PC-3 (cell line): ENCODE measurements around the gene ADGRL3. TPM values are rescaled to one million over a fixed set of nuclear protein-coding genes. Genes with fewer than 3 reads are reported as not detected.

Experiments
- ATAC-seq: fragments of 200-7000 bp; cut with Tn5 transposase; 2 replicates; pipeline ENCODE4 v1.9.1; 2020; ENCODE audit warnings: mild to moderate bottlenecking, moderate library complexity
- BruUV-seq: library from RNA; stranded (reverse); fragments of 400-500 nt; replicated peaks from 2 replicates; lab custom pipeline; 2021; lab: Mats Ljungman, UMichigan
- CTCF ChIA-PET: fragments of 300-600 bp; sonication (Branson Sonifier 250); formaldehyde crosslinking; loops from one replicate; lab custom pipeline; 2022; ENCODE audit warnings: antibody characterized with exemption; lab: Charles Lee
- POLR2A ChIA-PET: fragments of 300-600 bp; sonication (Branson Sonifier 250); formaldehyde crosslinking; loops from one replicate; lab custom pipeline; 2022; ENCODE audit warnings: antibody characterized with exemption; ENCODE audit not compliant: unreplicated experiment; lab: Charles Lee
- DNase-seq: peaks from one replicate; pipeline ENCODE4 v3.0.0-alpha.2; 2015
- H2AFZ ChIP-seq: fragments of 300-600 bp; sonication (generic); 2 replicates; pipeline ENCODE4 v1.6.0; 2016; ENCODE audit warnings: antibody characterized with exemption, low read length
- H3F3A ChIP-seq: fragments of 300-600 bp; sonication (generic); one replicate; pipeline ENCODE4 v1.6.0; 2017; ENCODE audit warnings: antibody characterized with exemption, low read length, control low read depth, mild to moderate bottlenecking; ENCODE audit not compliant: unreplicated experiment
- H3K27ac ChIP-seq: fragments of 300-600 bp; sonication (generic); 2 replicates; pipeline ENCODE4 v1.5.1; 2016; ENCODE audit warnings: mild to moderate bottlenecking, low read length
- H3K27me3 ChIP-seq: fragments of 300-600 bp; sonication (generic); 2 replicates; pipeline ENCODE4 v1.6.1; 2016; ENCODE audit warnings: low read length, mixed read lengths
- H3K36me3 ChIP-seq: fragments of 300-600 bp; sonication (generic); 2 replicates; pipeline ENCODE4 v1.6.1; 2016; ENCODE audit warnings: low read depth, mixed run types, low read length, mixed read lengths
- H3K4me1 ChIP-seq: fragments of 300-600 bp; sonication (generic); 2 replicates; pipeline ENCODE4 v1.5.1; 2016; ENCODE audit warnings: low read length; ENCODE audit not compliant: insufficient read depth
- H3K4me2 ChIP-seq: fragments of 300-600 bp; sonication (generic); 2 replicates; pipeline ENCODE4 v1.6.0; 2016; ENCODE audit warnings: low read length
- H3K4me3 ChIP-seq: fragments of 300-600 bp; sonication (generic); 2 replicates; pipeline ENCODE4 v1.5.1; 2016; ENCODE audit warnings: mild to moderate bottlenecking, low read length, mixed read lengths
- H3K79me2 ChIP-seq: fragments of 300-600 bp; sonication (generic); 2 replicates; pipeline ENCODE4 v1.6.1; 2017; ENCODE audit warnings: low read length, mixed read lengths
- H3K9ac ChIP-seq: fragments of 300-600 bp; sonication (generic); 2 replicates; pipeline ENCODE4 v1.6.0; 2016; ENCODE audit warnings: mild to moderate bottlenecking, low read length
- H3K9me2 ChIP-seq: fragments of 300-600 bp; sonication (generic); replicated peaks from 2 replicates; pipeline ENCODE4 v1.6.1; 2016; ENCODE audit warnings: mixed run types, low read length, mixed read lengths
- H3K9me3 ChIP-seq: fragments of 300-600 bp; sonication (generic); 2 replicates; pipeline ENCODE4 v1.6.1; 2016; ENCODE audit warnings: low read length, mixed read lengths
- H4K20me1 ChIP-seq: fragments of 300-600 bp; sonication (generic); 2 replicates; pipeline ENCODE4 v1.6.1; 2016; ENCODE audit warnings: low read length, mixed read lengths
- EZH2 ChIP-seq: fragments of 300-600 bp; sonication (generic); IDR thresholded peaks from one replicate; pipeline ENCODE4 v1.6.1; 2017; ENCODE audit warnings: antibody characterized with exemption, mild to moderate bottlenecking, low read length; ENCODE audit not compliant: unreplicated experiment
- EZH2phosphoT487 ChIP-seq: fragments of 300-600 bp; sonication (generic); IDR thresholded peaks from 2 replicates; pipeline ENCODE4 v1.6.1; 2018; ENCODE audit warnings: mild to moderate bottlenecking, antibody characterized with exemption, low read length, borderline replicate concordance
- intact Hi-C: fragments of 100-400 bp; cut with micrococcal nuclease; formaldehyde crosslinking; loops from 2 replicates; pipeline ENCODE4 v1.9.0; 2023
- total RNA-seq: library from RNA; depleted of rRNA; stranded (reverse); fragments of >200 nt; gene quantifications from 2 replicates; pipeline ENCODE4 v1.2.3, GENCODE V29; 2014
- TF ChIP-seq, protein P1 (sequence below): fragments of 300-600 bp; sonication (generic); conservative IDR thresholded peaks from 2 replicates; pipeline ENCODE4 v1.5.1; 2017; ENCODE audit warnings: antibody characterized with exemption, low read depth, mild to moderate bottlenecking, low read length

Gene ADGRL3
- total RNA-seq, 1 experiment from 2014 or later, result 0.66 TPM

DNA sequence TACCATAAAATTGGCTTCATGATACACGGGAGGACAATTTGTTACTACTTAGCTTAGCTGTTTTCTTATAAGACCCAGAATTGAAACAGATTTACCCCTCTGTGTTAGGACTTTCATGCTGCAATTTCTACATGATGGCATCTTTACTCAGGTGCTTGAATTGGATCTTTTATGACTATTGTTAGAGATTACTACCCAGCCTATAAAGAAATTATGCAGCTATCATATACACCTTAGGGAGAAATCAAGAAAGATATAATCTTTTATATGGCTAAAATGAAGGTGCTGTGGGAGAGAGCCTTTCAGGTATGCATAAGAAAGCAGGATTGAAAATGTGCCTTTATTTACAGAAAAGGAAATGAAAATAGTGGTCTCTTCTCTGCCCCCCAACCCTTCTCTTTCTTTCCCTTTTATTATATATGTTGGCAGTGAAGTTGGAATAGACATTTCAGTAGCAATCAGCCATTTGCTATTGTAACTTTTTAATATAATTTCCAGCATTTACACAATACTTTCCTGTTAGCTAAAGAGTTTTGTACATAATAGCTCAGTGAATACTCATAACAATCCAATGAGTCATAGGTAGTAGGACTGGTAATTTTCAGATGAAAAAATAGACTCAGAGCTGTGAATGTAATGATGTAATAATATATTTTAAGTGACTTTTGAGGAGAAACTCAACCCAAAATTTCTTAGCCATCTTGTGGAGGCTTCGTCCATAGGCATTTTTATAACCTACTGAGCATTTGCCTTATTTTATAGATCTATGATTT, 311.8 kb downstream of the ADGRL3 start:
- no peak overlapping the region for H3K9ac ChIP-seq
- CTCF ChIA-PET, result no interaction called here
- peak overlapping the region; percentile 52 for H3K27ac ChIP-seq
- H3K79me2 ChIP-seq, result no peaks in the 10 kb centered on the region
- no TSS peak for BruUV-seq
- H3K9me2 ChIP-seq, result no peaks in the 10 kb centered on the region
- peaks cover 20% of the 10 kb centered on the region for H3K4me1 ChIP-seq
- ATAC-seq (peak; percentile 83), DNase-seq (peak; percentile 88)
- peak overlapping the region; percentile 71 for H3K4me2 ChIP-seq
- H4K20me1 ChIP-seq, result no peaks in the 10 kb centered on the region
- peaks cover 6% of the 10 kb centered on the region for H3F3A ChIP-seq
- no peak for TF ChIP-seq EZH2phosphoT487
- TF ChIP-seq, protein P1, sequence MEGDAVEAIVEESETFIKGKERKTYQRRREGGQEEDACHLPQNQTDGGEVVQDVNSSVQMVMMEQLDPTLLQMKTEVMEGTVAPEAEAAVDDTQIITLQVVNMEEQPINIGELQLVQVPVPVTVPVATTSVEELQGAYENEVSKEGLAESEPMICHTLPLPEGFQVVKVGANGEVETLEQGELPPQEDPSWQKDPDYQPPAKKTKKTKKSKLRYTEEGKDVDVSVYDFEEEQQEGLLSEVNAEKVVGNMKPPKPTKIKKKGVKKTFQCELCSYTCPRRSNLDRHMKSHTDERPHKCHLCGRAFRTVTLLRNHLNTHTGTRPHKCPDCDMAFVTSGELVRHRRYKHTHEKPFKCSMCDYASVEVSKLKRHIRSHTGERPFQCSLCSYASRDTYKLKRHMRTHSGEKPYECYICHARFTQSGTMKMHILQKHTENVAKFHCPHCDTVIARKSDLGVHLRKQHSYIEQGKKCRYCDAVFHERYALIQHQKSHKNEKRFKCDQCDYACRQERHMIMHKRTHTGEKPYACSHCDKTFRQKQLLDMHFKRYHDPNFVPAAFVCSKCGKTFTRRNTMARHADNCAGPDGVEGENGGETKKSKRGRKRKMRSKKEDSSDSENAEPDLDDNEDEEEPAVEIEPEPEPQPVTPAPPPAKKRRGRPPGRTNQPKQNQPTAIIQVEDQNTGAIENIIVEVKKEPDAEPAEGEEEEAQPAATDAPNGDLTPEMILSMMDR, result no peak
- TF ChIP-seq EZH2, result no peak
- H3K9me3 ChIP-seq, result no peaks in the 10 kb centered on the region
- 0 out of 2 replicates have a peak overlapping the region, but pooled peaks have one; percentile 22 for H3K4me3 ChIP-seq
- H2AFZ ChIP-seq, result peak overlapping the region; percentile 33; the same call in 1 of the 2 replicates
- intact Hi-C loops, result loop anchor here (1.0 kb wide), 1 partner anchor 44 kb away; no protein-coding TSS in a partner anchor
- H3K27me3 ChIP-seq, result no peaks in the 10 kb centered on the region
- H3K36me3 ChIP-seq, result no peaks in the 10 kb centered on the region
- POLR2A ChIA-PET, result interaction anchor here (0.6 kb wide), 1 partner anchor 351 kb away, joined by 4 read pairs; no protein-coding TSS in a partner anchor

DNA sequence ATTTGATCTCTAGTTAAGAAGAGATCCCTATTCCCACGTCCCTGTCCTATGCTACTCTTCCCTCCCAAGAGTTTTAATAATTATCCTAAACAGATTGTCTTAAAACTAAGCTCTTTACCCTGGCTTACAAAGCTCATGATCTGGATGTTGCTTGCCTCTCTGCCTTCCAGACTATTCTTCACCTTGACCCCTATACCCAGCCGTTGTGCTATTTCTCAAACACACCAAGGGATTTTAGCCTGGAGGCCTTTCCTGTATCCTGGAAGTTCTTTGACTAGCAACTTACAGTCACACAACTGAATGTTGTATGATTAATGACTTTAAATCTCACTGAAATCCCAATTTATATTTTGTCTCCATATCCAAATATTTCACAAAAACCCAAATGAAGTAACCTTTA, 314.9 kb downstream of the ADGRL3 start:
- TF ChIP-seq EZH2 (no peak), EZH2phosphoT487 (no peak)
- TF ChIP-seq, protein P1, result no peak
- BruUV-seq, result no TSS peak
- Histone ChIP-seq H3K9me3 (no peaks in the 10 kb centered on the region), H4K20me1 (no peaks in the 10 kb centered on the region), H3K79me2 (no peaks in the 10 kb centered on the region), H3K27me3 (no peaks in the 10 kb centered on the region), H3K4me1 (peaks cover 23% of the 10 kb centered on the region), H3K4me3 (no peak overlapping the region), H3K9ac (no peak overlapping the region), H3K27ac (no peak overlapping the region), H3K9me2 (no peaks in the 10 kb centered on the region), H3F3A (peaks cover 6% of the 10 kb centered on the region), H2AFZ (no peak overlapping the region), H3K4me2 (no peak overlapping the region), H3K36me3 (no peaks in the 10 kb centered on the region)
- intact Hi-C loops, result no loop called here
- POLR2A ChIA-PET, result no interaction called here
- no peak for DNase-seq
- CTCF ChIA-PET, result no interaction called here
- no peak for ATAC-seq

DNA sequence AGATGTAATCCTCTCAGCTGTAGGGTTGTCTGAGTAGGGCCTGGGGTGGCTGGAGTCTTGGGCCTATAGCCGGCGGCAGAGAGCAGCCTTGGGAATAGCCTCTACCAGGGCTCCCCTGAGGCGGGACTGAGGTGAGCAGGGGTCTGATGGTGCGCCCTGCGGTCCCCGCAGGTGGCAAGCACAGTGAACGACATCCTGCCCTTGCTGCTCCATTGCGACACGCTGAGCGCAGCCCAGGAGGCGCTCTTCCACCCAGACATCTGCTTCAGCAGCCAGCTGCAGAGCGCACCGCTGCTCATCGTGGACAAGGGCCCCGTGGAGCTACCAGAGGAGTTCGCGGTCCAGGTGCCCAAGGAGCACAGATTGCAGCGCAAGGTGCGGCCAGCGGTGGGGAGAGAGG, 317.0 kb downstream of the ADGRL3 start:
- H2AFZ ChIP-seq, result no peak overlapping the region
- no peaks in the 10 kb centered on the region for H3K36me3 ChIP-seq
- H3K27me3 ChIP-seq, result no peaks in the 10 kb centered on the region
- TF ChIP-seq EZH2phosphoT487 (no peak), EZH2 (no peak)
- TF ChIP-seq, protein P1, result no peak
- H3K4me1 ChIP-seq, result peaks cover 28% of the 10 kb centered on the region
- H3K79me2 ChIP-seq, result no peaks in the 10 kb centered on the region
- no peak overlapping the region for H3K4me2 ChIP-seq
- ATAC-seq, result no peak
- H3K9me2 ChIP-seq, result no peaks in the 10 kb centered on the region
- no peaks in the 10 kb centered on the region for H3F3A ChIP-seq
- intact Hi-C loops, result no loop called here
- ChIA-PET POLR2A (no interaction called here), CTCF (no interaction called here)
- H3K9me3 ChIP-seq, result no peaks in the 10 kb centered on the region
- H3K27ac ChIP-seq, result no peak overlapping the region
- no peaks in the 10 kb centered on the region for H4K20me1 ChIP-seq
- H3K4me3 ChIP-seq, result no peak overlapping the region
- BruUV-seq, result no TSS peak
- DNase-seq, result no peak
- H3K9ac ChIP-seq, result no peak overlapping the region
